T-helper 1 cell treated with Interleukin-12 subunit alpha and Interleukin-12 subunit beta and Interleukin-4 antibody, amounts not matched to agents 30 ng/mL and 1 ng/mL, for 36 hours (primary cell): Measurements from ENCODE around the gene ATOSB. TPM values are rescaled to one million over a fixed set of nuclear protein-coding genes. Genes with fewer than 3 reads are reported as not detected.

Source experiments
- intact Hi-C: fragments of 100-400 bp; cut with micrococcal nuclease; formaldehyde crosslinking; loops from one replicate; pipeline ENCODE4 v1.15.1; 2024
- total RNA-seq: library from RNA; stranded (reverse); gene quantifications from 2 replicates; pipeline ENCODE4 v1.2.3, GENCODE V29; 2022

The ATOSB gene
- total RNA-seq, 1 donor from 2014 or later = 16.2 TPM

- intact Hi-C loops = no loop called here
Measured at GRCh38 chr9:35060548-35061207, 55.0 kb downstream of the ATOSB start.

GRCh38 chr9:35059438-35059837 is 56.2 kb downstream of the ATOSB start:
- intact Hi-C loops = no loop called here

DNA sequence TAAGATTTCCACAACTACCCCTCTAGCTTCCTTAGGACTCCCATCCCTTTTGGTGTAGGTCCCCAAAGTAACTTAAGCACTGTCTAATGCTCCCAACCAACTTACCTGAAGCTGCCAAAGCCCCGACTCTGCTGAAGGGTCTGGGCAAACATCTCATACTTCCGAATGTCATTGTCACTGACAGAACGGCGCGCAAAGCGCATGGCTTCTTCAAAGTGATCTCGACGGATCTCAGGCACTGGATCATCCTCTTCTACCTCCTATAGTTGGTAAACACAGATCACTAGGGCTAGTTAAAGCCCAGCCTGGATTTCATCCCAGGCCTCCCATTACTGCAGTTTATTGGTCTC is 58.4 kb downstream of the ATOSB start:
- intact Hi-C loops = no loop called here

DNA sequence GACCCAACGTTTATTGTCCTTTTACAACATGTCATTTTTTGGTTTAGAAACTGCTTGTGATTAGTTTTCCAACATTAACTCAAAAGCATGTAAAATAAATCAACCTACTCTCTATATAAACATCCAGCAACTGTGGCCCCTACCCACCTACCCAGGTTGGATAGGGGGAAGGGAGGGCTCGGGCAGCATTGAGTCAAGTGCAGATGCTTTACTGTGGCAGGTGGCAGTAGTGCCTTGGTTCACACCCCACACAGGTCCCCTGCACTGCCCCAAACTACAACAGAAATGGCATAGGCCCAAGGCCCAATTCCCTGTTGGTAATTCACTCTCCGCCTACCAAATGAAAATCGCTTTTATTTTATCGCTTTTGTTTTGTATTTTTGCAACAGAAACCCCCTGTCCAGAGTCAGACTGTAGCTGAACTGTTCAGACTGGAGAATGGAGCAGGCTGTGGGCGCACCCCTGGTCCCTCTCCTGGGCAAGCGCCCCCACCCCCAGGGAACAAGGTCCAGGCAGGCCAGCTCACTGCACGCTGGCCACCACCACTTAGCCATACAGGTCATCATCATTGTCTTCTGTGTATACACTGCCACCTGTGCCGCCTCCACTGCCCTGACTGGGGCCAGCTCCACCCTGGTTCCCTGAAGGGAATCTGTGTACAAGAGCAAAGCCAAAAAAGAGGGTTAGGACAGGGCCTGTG is 58.9 kb downstream of the ATOSB start:
- intact Hi-C loops = no loop called here

- intact Hi-C loops = loop anchor here (5.0 kb wide), 1 partner anchor 68 kb away; the partner anchor contains the start of gene DNAJB5
Measured at GRCh38 chr9:35054871-35055644, 60.6 kb downstream of the ATOSB start.

- intact Hi-C loops = loop anchor here (5.0 kb wide), 1 partner anchor 67 kb away; the partner anchor contains the start of gene DNAJB5
Measured at GRCh38 chr9:35054185-35054835, 61.4 kb downstream of the ATOSB start.

Other genes starting within 250 kb of the ATOSB start
- gene PHF24, start 157.6 kb downstream of the ATOSB start, total RNA-seq = not detected in 2 replicates
- gene DNAJB5, start 126.1 kb downstream of the ATOSB start, total RNA-seq = 3.9 and 4.6 TPM in 2 replicates
- 292 and 296 TPM in 2 replicates for gene VCP, start 43.2 kb downstream of the ATOSB start, total RNA-seq
- 81.2 and 86.9 TPM in 2 replicates for gene FANCG, start 35.9 kb downstream of the ATOSB start, total RNA-seq
- 30.9 and 31.2 TPM in 2 replicates for gene PIGO, start 19.3 kb downstream of the ATOSB start, total RNA-seq
- 141 and 143 TPM in 2 replicates for gene STOML2, start 12.7 kb downstream of the ATOSB start, total RNA-seq
- gene UNC13B, start 46.1 kb upstream of the ATOSB start, total RNA-seq = 0.20 and 0.47 TPM in 2 replicates